RKO (cell line): Measurements from ENCODE around the gene SERPINA5.

ENCODE experiments used
- DNase-seq: peaks from one replicate; pipeline ENCODE4 v3.0.0-alpha.2; 2016; ENCODE audit warnings: low spot score

Gene SERPINA5

GRCh38 chr14:94581127-94581999 lies at the start of gene SERPINA5:
TSS of gene SERPINA5 (plus strand) at chr14:94581426. CDS start at chr14:94587363, 5,937 bp downstream.
- DNase-seq = no peak

GRCh38 chr14:94532447-94532846 lies 48.8 kb upstream of the SERPINA5 start:
- DNase-seq = no peak

GRCh38 chr14:94535506-94535905 lies 45.7 kb upstream of the SERPINA5 start:
- DNase-seq = no peak

GRCh38 chr14:94536836-94537235 lies 44.4 kb upstream of the SERPINA5 start:
- peak; percentile 50 for DNase-seq

- no peak for DNase-seq
These were observed 43.0 kb upstream of the SERPINA5 start for GRCh38 chr14:94538070-94538740.

GRCh38 chr14:94539181-94539580 lies 42.0 kb upstream of the SERPINA5 start:
- DNase-seq = no peak

- no peak for DNase-seq
These were observed 41.0 kb upstream of the SERPINA5 start for GRCh38 chr14:94540031-94540794.

GRCh38 chr14:94541234-94541975 lies 39.8 kb upstream of the SERPINA5 start:
- no peak for DNase-seq

GRCh38 chr14:94542111-94542810 lies 39.0 kb upstream of the SERPINA5 start:
- DNase-seq = peak; percentile 48

GRCh38 chr14:94542811-94543440 lies 38.3 kb upstream of the SERPINA5 start:
- no peak for DNase-seq

- DNase-seq = no peak
These were observed 37.6 kb upstream of the SERPINA5 start for GRCh38 chr14:94543449-94544124.

- no peak for DNase-seq
These were observed 36.5 kb upstream of the SERPINA5 start for GRCh38 chr14:94544726-94545125.

- DNase-seq = no peak
These were observed 35.9 kb upstream of the SERPINA5 start for GRCh38 chr14:94545131-94545841.

- no peak for DNase-seq
These were observed 34.0 kb upstream of the SERPINA5 start for GRCh38 chr14:94547151-94547680.

- no peak for DNase-seq
These were observed 33.5 kb upstream of the SERPINA5 start for GRCh38 chr14:94547726-94548125.

GRCh38 chr14:94548131-94548998 lies 32.9 kb upstream of the SERPINA5 start:
- no peak for DNase-seq

- DNase-seq = peak; percentile 38
These were observed 31.9 kb upstream of the SERPINA5 start for GRCh38 chr14:94548999-94549985.
